Measurements from ENCODE around the gene ATXN1. TPM values are rescaled to one million over a fixed set of nuclear protein-coding genes. Genes with fewer than 3 reads are reported as not detected.

Gene ATXN1
- total and polyA plus RNA-seq, 2 of the 13 experiments (the other 11 are each of a cell fraction or from before 2014, with no cell fraction given): 20.7 to 39.5 TPM

GRCh38 chr6:16539086-16539931 is 222.0 kb downstream of the ATXN1 start (continued):
- TF ChIP-seq SOX13 (IDR thresholded peaks at IDR 0.05) (0 out of 2 replicates have a peak, but pooled peaks have one; percentile 35), SOX13 (CRISPR knock-in tag; conservative IDR thresholded peaks at IDR 0.05 in 1 of 2, IDR thresholded peaks at IDR 0.05 in 1 of 2) (peak in 1 of 2 experiments; percentile 94; a peak in 2 of 4 replicates), NR2F6 (IDR thresholded peaks at IDR 0.05) (peak; percentile 60), NR2F6 (CRISPR knock-in tag; IDR thresholded peaks at IDR 0.05) (peak; percentile 81), NPAS2 (CRISPR knock-in tag; IDR thresholded peaks at IDR 0.05; ENCODE audit: borderline replicate concordance) (no peak), SOX6 (IDR thresholded peaks at IDR 0.05) (no peak), SOX6 (CRISPR knock-in tag; IDR thresholded peaks at IDR 0.05) (peak; percentile 97), FOXP4 (CRISPR knock-in tag; IDR thresholded peaks at IDR 0.05) (peak; percentile 95), ZNF3 (CRISPR knock-in tag; IDR thresholded peaks at IDR 0.05) (peak; percentile 99), ZBTB14 (CRISPR knock-in tag; IDR thresholded peaks at IDR 0.05) (no peak), CCAR2 (optimal IDR thresholded peaks at IDR 0.05; ENCODE audit: low read depth, low read length) (no peak), ZNF235 (CRISPR knock-in tag; IDR thresholded peaks at IDR 0.05; ENCODE audit: borderline replicate concordance) (no peak), HNRNPLL (IDR thresholded peaks at IDR 0.05; ENCODE audit: low read depth, low read length, poor library complexity, severe bottlenecking) (no peak), ZSCAN30 (CRISPR knock-in tag; IDR thresholded peaks at IDR 0.05) (no peak), ZNF768 (CRISPR knock-in tag; IDR thresholded peaks at IDR 0.05) (no peak), ZKSCAN8 (CRISPR knock-in tag; IDR thresholded peaks at IDR 0.05; ENCODE audit: borderline replicate concordance) (peak; percentile 88; the same call in 1 of the 2 replicates), ZNF17 (CRISPR knock-in tag; IDR thresholded peaks at IDR 0.05) (no peak), ZNF333 (CRISPR knock-in tag; IDR thresholded peaks at IDR 0.05; ENCODE audit: borderline replicate concordance) (no peak), ZNF136 (CRISPR knock-in tag; IDR thresholded peaks at IDR 0.05; ENCODE audit: low read depth) (no peak), SMARCC2 (IDR thresholded peaks at IDR 0.05) (0 out of 2 replicates have a peak, but pooled peaks have one; percentile 13), ZNF740 (CRISPR knock-in tag; IDR thresholded peaks at IDR 0.05) (no peak), IRF1 (CRISPR knock-in tag; IDR thresholded peaks at IDR 0.05; ENCODE audit: low read depth) (no peak)
